HepG2 (cell line): ENCODE data around the gene SPPL3. TPM values are rescaled to one million over a fixed set of nuclear protein-coding genes. Genes with fewer than 3 reads are reported as not detected.

Experiments used
- AGO1 ChIP-seq: fragments of 200-400 bp; formaldehyde crosslinking; IDR thresholded peaks from 2 replicates; pipeline ENCODE4 v1.6.1; 2017; ENCODE audit warnings: mild to moderate bottlenecking, low read depth, low read length, moderate library complexity; ENCODE audit not compliant: poor library complexity, severe bottlenecking
- AHR ChIP-seq: IDR thresholded peaks from 2 replicates; pipeline ENCODE4 v1.6.1; 2018; ENCODE audit warnings: missing genetic modification reagents, missing compliant biosample characterization
- CAMTA2 ChIP-seq: sonication (generic); formaldehyde crosslinking; IDR thresholded peaks from 2 replicates; pipeline ENCODE4 v1.4.0; 2020; ENCODE audit warnings: mild to moderate bottlenecking, missing genetic modification reagents, borderline replicate concordance
- CTCF ChIP-seq: sonication (generic); formaldehyde crosslinking; IDR thresholded peaks from 2 replicates; pipeline ENCODE4 v1.5.0; 2020; ENCODE audit warnings: mild to moderate bottlenecking, missing genetic modification reagents, moderate library complexity
- ERF ChIP-seq: IDR thresholded peaks from 2 replicates; pipeline ENCODE4 v1.6.1; 2018; ENCODE audit warnings: missing biosample characterization, missing genetic modification reagents
- FOXA1 ChIP-seq, 2 experiments: fragments of 450-650 bp in 1 of 2; sonication (generic) in 1 of 2; formaldehyde crosslinking in 1 of 2; IDR thresholded peaks; 2 replicates each; pipeline versions ENCODE4 v1.4.0 to v1.6.1; 2016 to 2020; ENCODE audit warnings: missing genetic modification reagents in 1 of 2
- FOXO1 ChIP-seq: sonication (generic); formaldehyde crosslinking; IDR thresholded peaks from 2 replicates; pipeline ENCODE4 v1.4.0; 2020; ENCODE audit warnings: missing genetic modification reagents
- GTF3A ChIP-seq: sonication (generic); formaldehyde crosslinking; conservative IDR thresholded peaks from 2 replicates; pipeline ENCODE4 v1.4.0; 2020; ENCODE audit warnings: mild to moderate bottlenecking, missing genetic modification reagents
- KMT2A ChIP-seq: sonication (generic); formaldehyde crosslinking; IDR thresholded peaks from 2 replicates; pipeline ENCODE4 v1.4.0; 2020; ENCODE audit warnings: missing genetic modification reagents
- MAZ ChIP-seq, 2 experiments: sonication (generic) in 1 of 2; formaldehyde crosslinking in 1 of 2; IDR thresholded peaks; 2 replicates each; pipeline versions ENCODE4 v1.5.0 to v1.6.1; 2012 to 2020; ENCODE audit warnings: low read depth in 2 of 2, mild to moderate bottlenecking in 2 of 2, borderline replicate concordance in 1 of 2, improper control_type of control experiment in 1 of 2, low read length in 1 of 2, missing genetic modification reagents in 1 of 2, moderate library complexity in 1 of 2
- MEIS1 ChIP-seq: sonication (generic); formaldehyde crosslinking; IDR thresholded peaks from 2 replicates; pipeline ENCODE4 v1.9.0; 2021; ENCODE audit warnings: mild to moderate bottlenecking, missing genetic modification reagents, moderate library complexity, borderline replicate concordance
- MXD1 ChIP-seq: sonication (generic); formaldehyde crosslinking; IDR thresholded peaks from 2 replicates; pipeline ENCODE4 v1.4.0; 2020; ENCODE audit warnings: mild to moderate bottlenecking, missing genetic modification reagents
- NCOR1 ChIP-seq: fragments of 200-600 bp; sonication (generic); IDR thresholded peaks from 2 replicates; pipeline ENCODE4 v1.7.0; 2017; ENCODE audit warnings: antibody characterized with exemption, low read length, borderline replicate concordance
- PBX2 ChIP-seq: IDR thresholded peaks from 2 replicates; pipeline ENCODE4 v1.6.1; 2016; ENCODE audit warnings: control low read depth
- PITX1 ChIP-seq: sonication (generic); formaldehyde crosslinking; IDR thresholded peaks from 2 replicates; pipeline ENCODE4 v1.5.1; 2020; ENCODE audit warnings: mild to moderate bottlenecking, missing genetic modification reagents
- PLRG1 ChIP-seq: fragments of 450-650 bp; conservative IDR thresholded peaks from 2 replicates; pipeline ENCODE4 v1.6.1; 2016
- RFX1 ChIP-seq: fragments of 450-650 bp; IDR thresholded peaks from 2 replicates; pipeline ENCODE4 v1.6.1; 2017
- SNAPC2 ChIP-seq: sonication (generic); formaldehyde crosslinking; IDR thresholded peaks from 2 replicates; pipeline ENCODE4 v1.8.1; 2022; ENCODE audit warnings: mild to moderate bottlenecking, missing genetic modification reagents
- XRCC5 ChIP-seq: fragments of 200-400 bp; formaldehyde crosslinking; optimal IDR thresholded peaks from 2 replicates; pipeline ENCODE3; 2017; ENCODE audit warnings: mild to moderate bottlenecking, low read length
- ZBTB7B ChIP-seq: sonication (generic); formaldehyde crosslinking; IDR thresholded peaks from 2 replicates; pipeline ENCODE4 v1.4.0; 2020; ENCODE audit warnings: missing genetic modification reagents
- ZC3H13 ChIP-seq: sonication (generic); formaldehyde crosslinking; IDR thresholded peaks from 2 replicates; pipeline ENCODE4 v1.8.1; 2023; ENCODE audit warnings: mild to moderate bottlenecking, missing genetic modification reagents, moderate library complexity
- ZFP62 ChIP-seq: sonication (generic); formaldehyde crosslinking; IDR thresholded peaks from 2 replicates; pipeline ENCODE4 v1.4.0; 2020; ENCODE audit warnings: missing genetic modification reagents
- ZKSCAN8 ChIP-seq: IDR thresholded peaks from 2 replicates; pipeline ENCODE4 v1.6.1; 2016; ENCODE audit warnings: borderline replicate concordance, missing genetic modification reagents, missing compliant biosample characterization
- ZNF652 ChIP-seq: IDR thresholded peaks from 2 replicates; pipeline ENCODE4 v1.6.1; 2016; ENCODE audit warnings: low read depth, borderline replicate concordance
- ZNF670 ChIP-seq: sonication (generic); formaldehyde crosslinking; IDR thresholded peaks from 2 replicates; pipeline ENCODE4 v1.8.0; 2022; ENCODE audit warnings: mild to moderate bottlenecking, missing genetic modification reagents, borderline replicate concordance
- ZNF75D ChIP-seq: sonication (generic); formaldehyde crosslinking; IDR thresholded peaks from 2 replicates; pipeline ENCODE4 v1.8.1; 2023; ENCODE audit warnings: missing genetic modification reagents, mild to moderate bottlenecking, borderline replicate concordance
- ZZZ3 ChIP-seq: sonication (generic); formaldehyde crosslinking; IDR thresholded peaks from 2 replicates; pipeline ENCODE4 v1.4.0; 2020; ENCODE audit warnings: missing genetic modification reagents, mild to moderate bottlenecking, borderline replicate concordance
- polyA plus RNA-seq, 8 experiments: library from polyadenylated mRNA; depleted of rRNA in 3 of 8; stranded (reverse) in 7 of 8; unstranded in 1 of 8; fragments of >200 nt; fragmentation: Illumina TruSeq in 4 of 8; extraction: Trizol in 4 of 8; gene quantifications; 2 replicates each; pipeline versions ENCODE4 v1.2.1 to v1.2.3, GENCODE V29; 2011 to 2016; ENCODE audit warnings: low read depth in 4 of 8, missing spikeins in 1 of 8, mixed read lengths in 1 of 8; ENCODE audit not compliant: insufficient read depth in 1 of 8
- total RNA-seq, 5 experiments: library from RNA; depleted of rRNA; stranded (reverse); fragments of >200 nt; fragmentation: Illumina TruSeq; extraction: Trizol; gene quantifications; 2 replicates each; pipeline ENCODE4 v1.2.3, GENCODE V29; 2016; ENCODE audit warnings: low read depth in 1 of 5

SPPL3 gene
- total and polyA plus RNA-seq, 2 of the 13 experiments (the other 11 are each of a cell fraction or from before 2014, with no cell fraction given) = 8.9 to 9.1 TPM

- no peak; the same call in 1 of the 2 replicates for TF ChIP-seq MXD1 (CRISPR knock-in tag)
- TF ChIP-seq PLRG1 = no peak
- TF ChIP-seq ZFP62 = no peak
- TF ChIP-seq ZKSCAN8 (CRISPR knock-in tag) = 0 out of 2 replicates have a peak, but pooled peaks have one; percentile 25
- TF ChIP-seq MAZ (IDR thresholded peaks at IDR 0.05; ENCODE audit: borderline replicate concordance, low read depth, low read length) = peak; percentile 93
- TF ChIP-seq MAZ (CRISPR knock-in tag; IDR thresholded peaks at IDR 0.05; ENCODE audit: low read depth) = peak; percentile 89
- peak; percentile 25; the same call in 1 of the 2 replicates for TF ChIP-seq NCOR1
- no peak for TF ChIP-seq CAMTA2 (CRISPR knock-in tag)
- no peak for TF ChIP-seq ZZZ3 (CRISPR knock-in tag)
- peak; percentile 52; the same call in 1 of the 2 replicates for TF ChIP-seq PITX1
- TF ChIP-seq AHR (CRISPR knock-in tag) = peak; percentile 43; the same call in 1 of the 2 replicates
- TF ChIP-seq GTF3A (CRISPR knock-in tag) = no peak
- TF ChIP-seq FOXO1 = 0 out of 2 replicates have a peak, but pooled peaks have one; percentile 17
- TF ChIP-seq ZNF75D = no peak
- peak; percentile 31 for TF ChIP-seq AGO1
- no peak for TF ChIP-seq FOXA1 (IDR thresholded peaks at IDR 0.05)
- 0 out of 2 replicates have a peak, but pooled peaks have one; percentile 45 for TF ChIP-seq FOXA1 (CRISPR knock-in tag; IDR thresholded peaks at IDR 0.05)
- TF ChIP-seq XRCC5 = peak; percentile 38
- no peak for TF ChIP-seq SNAPC2 (CRISPR knock-in tag)
- TF ChIP-seq RFX1 = no peak
- TF ChIP-seq ZNF670 (CRISPR knock-in tag) = 0 out of 2 replicates have a peak, but pooled peaks have one; percentile 24
- TF ChIP-seq ZNF652 (CRISPR knock-in tag) = no peak
- peak; percentile 48 for TF ChIP-seq CTCF (CRISPR knock-in tag)
- peak; percentile 72 for TF ChIP-seq ERF (CRISPR knock-in tag)
- peak; percentile 22; the same call in 1 of the 2 replicates for TF ChIP-seq ZBTB7B
- peak; percentile 89 for TF ChIP-seq PBX2 (CRISPR knock-in tag)
- no peak for TF ChIP-seq ZC3H13 (CRISPR knock-in tag)
- peak; percentile 83; the same call in 1 of the 2 replicates for TF ChIP-seq MEIS1 (CRISPR knock-in tag)
- TF ChIP-seq KMT2A (CRISPR knock-in tag) = peak; percentile 60; the same call in 1 of the 2 replicates
These were observed at the start of gene SPPL3 (continued) for GRCh38 chr12:120904197-120904773.
